GM12865 (cell line): ENCODE measurements around the gene ADGRD1.
"Not testable (repeated sequence)": the region's sequence is repeated elsewhere in the genome, so short reads cannot be mapped to it uniquely, and the experiment has no call there.

Experiments used
- DNase-seq: peaks from one replicate; pipeline ENCODE4 v3.0.0; 2010; ENCODE audit warnings: low read depth
- H3K4me3 ChIP-seq: 2 replicates; pipeline ENCODE4 v1.5.1; 2011; ENCODE audit warnings: mild to moderate bottlenecking, low read depth, low read length, control low read depth
- CTCF ChIP-seq: IDR thresholded peaks from 2 replicates; pipeline ENCODE4 v1.5.1; 2011; ENCODE audit warnings: low read length, control low read depth, low read depth, inconsistent platforms; ENCODE audit not compliant: insufficient read depth; ENCODE audit errors: missing control alignments

The ADGRD1 gene

GRCh38 chr12:131071950-131072349 is 118.2 kb downstream of the ADGRD1 start:
- DNase-seq, result not testable (repeated sequence)

GRCh38 chr12:131072451-131073230 is 118.9 kb downstream of the ADGRD1 start:
- H3K4me3 ChIP-seq, result no peak overlapping the region
- no peak for TF ChIP-seq CTCF
- no peak for DNase-seq

More at GRCh38 chr12:131071950-131072349, 118.2 kb downstream of the ADGRD1 start:
- H3K4me3 ChIP-seq, result not testable (repeated sequence)

- TF ChIP-seq CTCF, result no peak
- no peak overlapping the region for H3K4me3 ChIP-seq
- peak; percentile 40 for DNase-seq
Measured at GRCh38 chr12:131074221-131075083, 120.7 kb downstream of the ADGRD1 start.

- no peak for TF ChIP-seq CTCF
- DNase-seq, result no peak
- no peak overlapping the region for H3K4me3 ChIP-seq
Measured at GRCh38 chr12:131075194-131075593, 121.5 kb downstream of the ADGRD1 start.

GRCh38 chr12:131075611-131076010 is 121.9 kb downstream of the ADGRD1 start:
- no peak overlapping the region for H3K4me3 ChIP-seq
- DNase-seq, result no peak
- TF ChIP-seq CTCF, result no peak

- TF ChIP-seq CTCF, result no peak
- DNase-seq, result no peak
- H3K4me3 ChIP-seq, result no peak overlapping the region
Measured at GRCh38 chr12:131076296-131076695, 122.6 kb downstream of the ADGRD1 start.

- no peak for TF ChIP-seq CTCF
- no peak for DNase-seq
- no peak overlapping the region for H3K4me3 ChIP-seq
Measured at GRCh38 chr12:131076791-131077747, 123.4 kb downstream of the ADGRD1 start.
